Thyroid gland (tissue), 4 donors: Measurements from ENCODE around the gene BRSK2. TPM values are rescaled to one million over a fixed set of nuclear protein-coding genes. Genes with fewer than 3 reads are reported as not detected.

Source experiments
- DNase-seq, 2 donors: peaks; one replicate each; pipeline ENCODE4 v3.0.0-alpha.2; 2019
- H3K27ac ChIP-seq, 3 donors: fragments of 200-600 bp; sonication (generic); 1 replicate in 2 of 3; 2 replicates in 1 of 3; pipeline ENCODE4 v1.5.1; 2016 to 2019; ENCODE audit warnings: mild to moderate bottlenecking in 1 of 3, moderate library complexity in 1 of 3
- H3K27me3 ChIP-seq: fragments of 200-600 bp; sonication (generic); one replicate; pipeline ENCODE4 v1.5.1; 2019
- H3K36me3 ChIP-seq, 2 donors: fragments of 200-600 bp; sonication (generic); one replicate each; pipeline ENCODE4 v1.5.1; 2016 to 2019
- H3K4me1 ChIP-seq, 2 donors: fragments of 200-600 bp; sonication (generic); one replicate each; pipeline ENCODE4 v1.5.1; 2017 to 2019
- H3K4me3 ChIP-seq, 3 donors: fragments of 200-600 bp; sonication (generic); replicated peaks in 1 of 3; 1 replicate in 2 of 3; 2 replicates in 1 of 3; pipeline ENCODE4 v1.5.1; 2016; ENCODE audit warnings: mild to moderate bottlenecking in 1 of 3
- H3K9me3 ChIP-seq: fragments of 200-600 bp; sonication (generic); one replicate; pipeline ENCODE4 v1.5.1; 2017
- POLR2A ChIP-seq, 2 donors: fragments of 450-650 bp; IDR thresholded peaks; one replicate each; pipeline ENCODE4 v1.6.1; 2017; ENCODE audit warnings: antibody characterized with exemption in 2 of 2, mild to moderate bottlenecking in 2 of 2, moderate library complexity in 1 of 2
- WGBS, 2 donors: methylation state at CpG; one replicate each; pipeline ENCODE4 v1.1.5; 2017; 5-methylcytosine and 5-hydroxymethylcytosine counted together
- intact Hi-C: fragments of 100-400 bp; cut with DNase I; formaldehyde crosslinking; loops from one replicate; pipeline ENCODE4 v1.15.1; 2023
- total RNA-seq, 4 donors: library from RNA; depleted of rRNA; stranded (reverse); fragments of >200 nt; gene quantifications; one replicate each; pipeline ENCODE4 v1.2.3, GENCODE V29; 2016
- TF ChIP-seq, protein P1 (sequence below), 6 experiments: fragments of 200-600 bp in 3 of 6; fragments of 450-650 bp in 3 of 6; sonication (generic) in 3 of 6; IDR thresholded peaks; one replicate each; pipeline ENCODE4 v1.5.1; 2016 to 2019; ENCODE audit warnings: antibody characterized with exemption in 6 of 6, mild to moderate bottlenecking in 2 of 6, inconsistent platforms in 1 of 6, moderate library complexity in 1 of 6

BRSK2 gene
- total RNA-seq, 4 donors from 2014 or later: 0.34 to 2.2 (median 0.81) TPM

DNA sequence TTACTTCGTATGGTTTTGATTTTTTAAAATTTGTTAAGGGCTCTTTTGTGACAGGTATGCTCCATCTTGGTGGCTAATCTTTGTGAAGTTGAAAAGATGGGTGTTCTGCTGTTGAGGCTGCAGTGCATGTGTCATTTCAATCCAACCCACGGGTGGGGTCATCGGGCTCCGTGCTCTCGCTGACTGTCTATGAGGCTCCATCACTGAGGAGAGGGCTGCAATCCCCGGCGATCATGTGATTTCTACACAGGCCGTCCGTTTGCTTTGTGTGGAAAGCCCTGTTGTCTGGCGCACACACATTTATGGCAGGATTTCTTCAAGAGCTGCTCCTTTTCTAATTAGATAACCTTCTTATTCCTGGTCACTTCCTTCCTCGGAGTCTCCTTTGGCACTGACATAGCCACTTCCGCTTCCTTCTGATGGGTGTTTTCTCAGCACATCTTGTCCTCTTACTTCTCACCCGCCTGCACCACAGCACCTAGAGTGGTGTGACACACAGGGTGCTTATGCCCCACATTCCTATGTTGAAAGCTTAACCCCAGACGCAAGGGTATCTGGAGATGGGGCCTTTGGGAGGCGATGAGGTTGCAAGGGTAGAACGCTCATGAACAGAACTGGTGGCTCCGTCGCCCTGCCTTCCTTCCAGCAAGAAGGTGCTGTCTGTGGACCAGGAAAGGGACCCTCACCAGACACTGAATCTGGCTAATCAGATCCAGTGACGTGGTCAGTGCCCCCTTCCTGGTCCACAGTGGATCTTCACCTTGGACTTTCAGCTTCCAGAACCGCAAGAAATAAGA is 87.4 kb downstream of the BRSK2 start:
- Histone ChIP-seq H3K27ac (no peak overlapping the region), H3K9me3 (no peaks in the 10 kb centered on the region), H3K4me3 (no peak overlapping the region), H3K36me3 (peaks cover 31 to 37% of the 10 kb centered on the region in 2 donors), H3K4me1 (peaks cover 14 to 23% of the 10 kb centered on the region in 2 donors), H3K27me3 (no peaks in the 10 kb centered on the region)
- WGBS, 2 donors: 90 to 92% methylated on average over 20 of the region's 20 CpGs
- no peak for TF ChIP-seq POLR2A (IDR thresholded peaks at IDR 0.05)
- TF ChIP-seq, protein P1, sequence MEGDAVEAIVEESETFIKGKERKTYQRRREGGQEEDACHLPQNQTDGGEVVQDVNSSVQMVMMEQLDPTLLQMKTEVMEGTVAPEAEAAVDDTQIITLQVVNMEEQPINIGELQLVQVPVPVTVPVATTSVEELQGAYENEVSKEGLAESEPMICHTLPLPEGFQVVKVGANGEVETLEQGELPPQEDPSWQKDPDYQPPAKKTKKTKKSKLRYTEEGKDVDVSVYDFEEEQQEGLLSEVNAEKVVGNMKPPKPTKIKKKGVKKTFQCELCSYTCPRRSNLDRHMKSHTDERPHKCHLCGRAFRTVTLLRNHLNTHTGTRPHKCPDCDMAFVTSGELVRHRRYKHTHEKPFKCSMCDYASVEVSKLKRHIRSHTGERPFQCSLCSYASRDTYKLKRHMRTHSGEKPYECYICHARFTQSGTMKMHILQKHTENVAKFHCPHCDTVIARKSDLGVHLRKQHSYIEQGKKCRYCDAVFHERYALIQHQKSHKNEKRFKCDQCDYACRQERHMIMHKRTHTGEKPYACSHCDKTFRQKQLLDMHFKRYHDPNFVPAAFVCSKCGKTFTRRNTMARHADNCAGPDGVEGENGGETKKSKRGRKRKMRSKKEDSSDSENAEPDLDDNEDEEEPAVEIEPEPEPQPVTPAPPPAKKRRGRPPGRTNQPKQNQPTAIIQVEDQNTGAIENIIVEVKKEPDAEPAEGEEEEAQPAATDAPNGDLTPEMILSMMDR (IDR thresholded peaks at IDR 0.05): no peak
- no peak for DNase-seq
- intact Hi-C loops: no loop called here

GRCh38 chr11:1478011-1478410 is 88.3 kb downstream of the BRSK2 start:
- no peaks in the 10 kb centered on the region for H3K9me3 ChIP-seq
- 93 to 98% methylated on average over 11 to 12 of the region's 13 CpGs for WGBS, 2 donors
- DNase-seq: no peak
- intact Hi-C loops: no loop called here
- no peaks in the 10 kb centered on the region for H3K27me3 ChIP-seq
- H3K4me3 ChIP-seq: no peak overlapping the region
- TF ChIP-seq, protein P1 (IDR thresholded peaks at IDR 0.05): no peak
- no peak for TF ChIP-seq POLR2A (IDR thresholded peaks at IDR 0.05)
- H3K27ac ChIP-seq: no peak overlapping the region
- H3K36me3 ChIP-seq: peaks cover 31 to 34% of the 10 kb centered on the region in 2 donors
- H3K4me1 ChIP-seq: peaks cover 22 to 32% of the 10 kb centered on the region in 2 donors

GRCh38 chr11:1478544-1478943 is 88.8 kb downstream of the BRSK2 start:
- Histone ChIP-seq H3K27ac (no peak overlapping the region), H3K4me3 (no peak overlapping the region), H3K27me3 (no peaks in the 10 kb centered on the region), H3K4me1 (peaks cover 28 to 37% of the 10 kb centered on the region in 2 donors), H3K36me3 (peaks cover 28 to 29% of the 10 kb centered on the region in 2 donors), H3K9me3 (no peaks in the 10 kb centered on the region)
- intact Hi-C loops: no loop called here
- DNase-seq: no peak
- WGBS, 2 donors: 85 to 87% methylated on average over 8 of the region's 9 CpGs
- no peak for TF ChIP-seq POLR2A (IDR thresholded peaks at IDR 0.05)
- TF ChIP-seq, protein P1 (IDR thresholded peaks at IDR 0.05): no peak

DNA sequence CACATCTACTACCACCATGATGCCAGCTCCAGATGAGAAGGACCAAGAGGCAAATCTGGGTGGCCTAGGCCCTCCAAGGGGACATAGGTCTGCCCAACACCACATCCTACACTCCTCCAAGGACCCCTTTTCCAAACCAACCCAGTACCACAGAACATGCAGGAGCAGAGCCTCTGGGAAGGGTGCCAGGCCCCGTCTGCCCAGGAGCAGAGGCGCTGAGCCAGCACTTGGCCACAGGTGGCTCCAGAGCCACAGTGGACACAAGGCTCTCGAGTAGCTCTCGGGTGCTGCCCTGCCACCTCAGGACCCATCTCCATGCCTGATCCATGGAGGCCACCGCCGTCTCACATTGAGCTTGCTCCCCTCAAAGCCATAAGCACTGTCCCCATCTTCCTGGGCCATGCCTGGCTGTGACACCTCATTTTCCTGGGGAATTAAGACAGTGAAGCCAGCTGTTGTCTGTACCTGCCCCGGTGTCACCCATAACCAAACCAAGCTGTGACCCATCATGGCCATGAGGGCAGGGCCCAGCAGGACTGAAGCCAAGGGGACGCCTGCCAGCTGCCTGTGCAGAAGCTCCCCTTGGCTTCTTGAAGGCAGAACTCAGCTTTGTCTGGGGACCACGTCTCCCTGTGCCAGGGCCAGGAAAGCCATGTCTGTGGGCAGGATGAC is 89.4 kb downstream of the BRSK2 start:
- H3K9me3 ChIP-seq: no peaks in the 10 kb centered on the region
- peaks cover 25 to 28% of the 10 kb centered on the region in 2 donors for H3K36me3 ChIP-seq
- 87 to 96% methylated on average over 5 to 6 of the region's 9 CpGs for WGBS, 2 donors
- intact Hi-C loops: no loop called here
- H3K4me3 ChIP-seq: no peak overlapping the region
- no peak overlapping the region for H3K27ac ChIP-seq
- H3K4me1 ChIP-seq: peaks cover 29 to 43% of the 10 kb centered on the region in 2 donors
- peak; percentile 35 to 40 for DNase-seq
- no peak for TF ChIP-seq POLR2A (IDR thresholded peaks at IDR 0.05)
- TF ChIP-seq, protein P1 (IDR thresholded peaks at IDR 0.05): no peak
- no peaks in the 10 kb centered on the region for H3K27me3 ChIP-seq

DNA sequence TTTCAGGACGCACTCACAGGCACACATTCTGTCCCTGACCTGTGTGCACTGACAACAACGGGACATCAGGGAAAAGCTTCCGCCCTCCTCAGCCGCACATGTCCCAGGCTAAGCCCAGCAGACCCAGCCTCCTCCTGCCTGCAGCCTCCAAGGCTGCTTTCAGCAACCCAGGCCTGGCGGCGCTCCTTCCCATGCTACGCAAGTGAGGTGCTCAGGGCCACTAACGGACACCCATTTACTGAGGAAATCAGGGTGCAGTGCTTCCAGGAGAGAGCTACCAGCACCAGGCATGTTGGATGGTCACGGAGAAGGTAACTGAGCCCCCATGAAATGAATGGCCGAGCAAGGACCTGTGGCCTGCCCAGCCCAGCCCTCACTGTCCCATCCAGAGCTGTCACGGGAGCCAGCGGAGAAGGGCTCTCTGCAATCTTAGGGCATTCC is 90.0 kb downstream of the BRSK2 start:
- Histone ChIP-seq H3K4me1 (peaks cover 29 to 48% of the 10 kb centered on the region in 2 donors), H3K4me3 (no peak overlapping the region), H3K27ac (no peak overlapping the region), H3K36me3 (peaks cover 25 to 28% of the 10 kb centered on the region in 2 donors), H3K27me3 (no peaks in the 10 kb centered on the region), H3K9me3 (no peaks in the 10 kb centered on the region)
- TF ChIP-seq, protein P1 (IDR thresholded peaks at IDR 0.05): no peak
- no peak for TF ChIP-seq POLR2A (IDR thresholded peaks at IDR 0.05)
- intact Hi-C loops: loop anchor here (5.0 kb wide), 1 partner anchor 38 kb away; no protein-coding TSS in a partner anchor
- 90 to 99% methylated on average over 6 to 9 of the region's 12 CpGs for WGBS, 2 donors
- no peak for DNase-seq
